Pancreas (tissue), 10 donors: ENCODE results near the gene SMYD3. TPM values are rescaled to one million over a fixed set of nuclear protein-coding genes. Genes with fewer than 3 reads are reported as not detected.

Experiments used
- ATAC-seq, 4 donors: fragments of 200-7000 bp; cut with Tn5 transposase; one replicate each; pipeline versions ENCODE4 v1.8.0 to v1.9.1; 2020; ENCODE audit warnings: mild to moderate bottlenecking in 4 of 4, moderate library complexity in 4 of 4
- DNase-seq, 6 donors: peaks; one replicate each; pipeline ENCODE4 v3.0.0-alpha.2; 2020
- FAIRE-seq: peaks from 2 replicates; lab custom pipeline; 2012; peaks lifted over from hg19 to GRCh38; lab: Jason Lieb, UNC
- H3K27ac ChIP-seq, 4 donors: fragments of 200-600 bp; sonication (generic); 1 replicate in 3 of 4; 2 replicates in 1 of 4; pipeline versions ENCODE4 v1.5.0 to v1.8.0; 2020
- H3K27me3 ChIP-seq, 4 donors: fragments of 200-600 bp; one replicate each; pipeline ENCODE4 v1.8.0; 2021
- H3K36me3 ChIP-seq, 3 donors: fragments of 200-600 bp; sonication (generic) in 1 of 3; one replicate each; pipeline versions ENCODE4 v1.5.0 to v1.8.0; 2020 to 2021
- H3K4me1 ChIP-seq, 3 donors: fragments of 200-600 bp; one replicate each; pipeline ENCODE4 v1.8.0; 2021
- H3K4me3 ChIP-seq, 4 donors: fragments of 200-600 bp; sonication (generic) in 2 of 4; one replicate each; pipeline versions ENCODE4 v1.5.0 to v1.8.0; 2020 to 2021
- H3K9me3 ChIP-seq, 4 donors: fragments of 200-600 bp; one replicate each; pipeline ENCODE4 v1.8.0; 2021
- CTCF ChIP-seq, 4 donors: fragments of 200-600 bp; sonication (generic) in 3 of 4; IDR thresholded peaks; one replicate each; pipeline versions ENCODE4 v1.5.0 to v1.8.0; 2021; ENCODE audit warnings: antibody characterized with exemption in 4 of 4
- WGBS, 2 donors: extraction: QIAGEN DNeasy Blood & Tissue Kit; methylation state at CpG; one replicate each; pipeline ENCODE4 v1.1.7; 2013; 5-methylcytosine and 5-hydroxymethylcytosine counted together
- intact Hi-C, 3 donors: fragments of 100-400 bp; cut with DNase I; formaldehyde crosslinking; loops; one replicate each; pipeline versions ENCODE4 v1.11.1 to v1.14.2; 2022
- polyA plus RNA-seq, 2 donors: library from polyadenylated mRNA; stranded (reverse); fragments of 200-250 nt; gene quantifications; one replicate each; pipeline ENCODE4 v1.2.3, GENCODE V29; 2013
- total RNA-seq, 6 donors: library from RNA; stranded (reverse); fragmentation: NEBNext Ultra II Directional in 4 of 6; extraction: Animal tissue kit (Norgen Biotek cat#: 25700) in 4 of 6; gene quantifications; one replicate each; pipeline versions ENCODE4 v1.2.1 to v1.2.4, GENCODE V29; 2021 to 2023
- donor health status: healthy with polysubstance abuse.
- donor health status: DM: no; HTN: no; CAD: no; lungs with moderate emphysema.
- donor health status: DM: no; HTN: no; CAD: no.
- donor health status: control.
- donor health status: control.
- donor health status: Bipolar disorder and iron deficiency.
- donor health status: DM: yes; HTN: yes; CAD: no.
- donor health status: DM: no; HTN: no; CAD: no.
- donor health status: DM: no; HTN: no; CAD: no.
- donor health status: DM: yes; HTN: yes; CAD: no.

The SMYD3 gene
- total and polyA plus RNA-seq, 8 donors, result 4.6 to 10.5 (median 6.7) TPM

- H3K27ac ChIP-seq, result no peak overlapping the region
- H3K36me3 ChIP-seq, result no peaks in the 10 kb centered on the region
- no peak for TF ChIP-seq CTCF (IDR thresholded peaks at IDR 0.05)
- no peaks in the 10 kb centered on the region for H3K27me3 ChIP-seq
- H3K4me1 ChIP-seq, result no peaks in the 10 kb centered on the region
- 87 to 89% methylated on average over 4 of the region's 4 CpGs for WGBS, 2 donors
- H3K9me3 ChIP-seq, result no peaks in the 10 kb centered on the region
- ATAC-seq (no peak), DNase-seq (no peak), FAIRE-seq (no peak)
- H3K4me3 ChIP-seq, result no peak overlapping the region
- intact Hi-C loops, result no loop called here
Measured at GRCh38 chr1:246281195-246281594, 225.9 kb downstream of the SMYD3 start.

- WGBS, 2 donors, result 91% methylated on average over 3 of the region's 3 CpGs
- no peaks in the 10 kb centered on the region for H3K27me3 ChIP-seq
- DNase-seq, result no peak
- no peak for TF ChIP-seq CTCF (IDR thresholded peaks at IDR 0.05)
- intact Hi-C loops, result no loop called here
- no peak for ATAC-seq
- H3K36me3 ChIP-seq, result no peaks in the 10 kb centered on the region
- no peak overlapping the region for H3K27ac ChIP-seq
- H3K4me1 ChIP-seq, result no peaks in the 10 kb centered on the region
- FAIRE-seq, result no peak
- H3K9me3 ChIP-seq, result no peaks in the 10 kb centered on the region
- H3K4me3 ChIP-seq, result no peak overlapping the region
Measured at GRCh38 chr1:246280551-246280950, 226.5 kb downstream of the SMYD3 start.

GRCh38 chr1:246279402-246279801 lies 227.7 kb downstream of the SMYD3 start:
- no peaks in the 10 kb centered on the region for H3K4me1 ChIP-seq
- 93 to 94% methylated on average over 5 of the region's 5 CpGs for WGBS, 2 donors
- no peaks in the 10 kb centered on the region for H3K27me3 ChIP-seq
- no peak for FAIRE-seq
- intact Hi-C loops, result no loop called here
- DNase-seq, result no peak
- no peak overlapping the region for H3K4me3 ChIP-seq
- no peaks in the 10 kb centered on the region for H3K36me3 ChIP-seq
- H3K27ac ChIP-seq, result no peak overlapping the region
- TF ChIP-seq CTCF (IDR thresholded peaks at IDR 0.05), result no peak
- no peak for ATAC-seq
- H3K9me3 ChIP-seq, result no peaks in the 10 kb centered on the region

GRCh38 chr1:246278371-246278770 lies 228.7 kb downstream of the SMYD3 start:
- H3K27me3 ChIP-seq, result no peaks in the 10 kb centered on the region
- H3K9me3 ChIP-seq, result no peaks in the 10 kb centered on the region
- no peaks in the 10 kb centered on the region for H3K4me1 ChIP-seq
- TF ChIP-seq CTCF (IDR thresholded peaks at IDR 0.05), result no peak
- intact Hi-C loops, result no loop called here
- FAIRE-seq, result no peak
- no peaks in the 10 kb centered on the region for H3K36me3 ChIP-seq
- 93 to 96% methylated on average over 6 of the region's 6 CpGs for WGBS, 2 donors
- H3K27ac ChIP-seq, result no peak overlapping the region
- no peak for DNase-seq
- no peak for ATAC-seq
- no peak overlapping the region for H3K4me3 ChIP-seq

GRCh38 chr1:246275036-246275435 lies 232.0 kb downstream of the SMYD3 start:
- H3K27me3 ChIP-seq, result no peaks in the 10 kb centered on the region
- TF ChIP-seq CTCF (IDR thresholded peaks at IDR 0.05), result no peak
- H3K4me3 ChIP-seq, result no peak overlapping the region
- no peaks in the 10 kb centered on the region for H3K4me1 ChIP-seq
- no peaks in the 10 kb centered on the region for H3K36me3 ChIP-seq
- WGBS, 2 donors, result 96 to 98% methylated on average over 3 of the region's 3 CpGs
- FAIRE-seq, result no peak
- no peak for DNase-seq
- H3K9me3 ChIP-seq, result no peaks in the 10 kb centered on the region
- H3K27ac ChIP-seq, result no peak overlapping the region
- ATAC-seq, result no peak
- intact Hi-C loops, result no loop called here
